OCI-LY3 (cell line): ENCODE data around the gene KLF3.

Source experiments
- H2AFZ ChIP-seq: fragments of 200-600, 300-600 bp; shearing (Covaris generic); 2 replicates; pipeline ENCODE4 v1.6.0; 2014; ENCODE audit warnings: antibody characterized with exemption, low read depth, low read length
- H3K27ac ChIP-seq: fragments of 200-600, 300-600 bp; sonication (generic); 2 replicates; pipeline ENCODE4 v1.5.1; 2014; ENCODE audit warnings: mild to moderate bottlenecking, low read length, moderate library complexity, mixed read lengths
- H3K27me3 ChIP-seq: fragments of 200-600, 300-600 bp; sonication (generic); 2 replicates; pipeline ENCODE4 v1.6.1; 2014; ENCODE audit warnings: low read depth, low read length, mixed read lengths
- H3K36me3 ChIP-seq: fragments of 200-600, 300-600 bp; sonication (generic); replicated peaks from 2 replicates; pipeline ENCODE3; 2014; ENCODE audit warnings: low read depth, low read length, mixed read lengths
- H3K4me1 ChIP-seq: fragments of 300-600, 200-600 bp; sonication (generic); 2 replicates; pipeline ENCODE4 v1.6.1; 2014; ENCODE audit warnings: low read length, mixed read lengths
- H3K4me2 ChIP-seq: fragments of 200-600, 300-600 bp; sonication (generic); 2 replicates; pipeline ENCODE4 v1.6.1; 2014; ENCODE audit warnings: low read length, mixed read lengths
- H3K4me3 ChIP-seq: fragments of 300-600, 200-600 bp; sonication (generic); 2 replicates; pipeline ENCODE4 v1.5.1; 2014; ENCODE audit warnings: antibody characterized with exemption, mild to moderate bottlenecking, low read length, moderate library complexity
- H3K79me2 ChIP-seq: fragments of 300-600, 200-600 bp; shearing (Covaris generic); 2 replicates; pipeline ENCODE4 v1.6.1; 2014; ENCODE audit warnings: mild to moderate bottlenecking, low read length, mixed read lengths
- H3K9ac ChIP-seq: fragments of 300-600, 200-600 bp; shearing (Covaris generic); 2 replicates; pipeline ENCODE4 v1.6.0; 2014; ENCODE audit warnings: mild to moderate bottlenecking, low read length, moderate library complexity
- H3K9me3 ChIP-seq: fragments of 200-600, 300-600 bp; shearing (Covaris generic); 2 replicates; pipeline ENCODE4 v1.6.1; 2014; ENCODE audit warnings: low read length, mixed read lengths; ENCODE audit not compliant: insufficient read depth
- H4K20me1 ChIP-seq: fragments of 200-600, 300-600 bp; sonication (generic); 2 replicates; pipeline ENCODE4 v1.6.1; 2016; ENCODE audit warnings: low read length, mixed read lengths; ENCODE audit not compliant: insufficient read depth
- EZH2phosphoT487 ChIP-seq: fragments of 200-600 bp; shearing (Covaris generic); IDR thresholded peaks from 2 replicates; pipeline ENCODE4 v1.6.1; 2018; ENCODE audit warnings: antibody characterized with exemption, mixed run types, low read depth
- TF ChIP-seq, protein P1 (sequence below): fragments of 200-600, 300-600 bp; sonication (generic); IDR thresholded peaks from 2 replicates; pipeline ENCODE4 v1.5.1; 2014; ENCODE audit warnings: antibody characterized with exemption, low read length, low read depth

The KLF3 gene

DNA sequence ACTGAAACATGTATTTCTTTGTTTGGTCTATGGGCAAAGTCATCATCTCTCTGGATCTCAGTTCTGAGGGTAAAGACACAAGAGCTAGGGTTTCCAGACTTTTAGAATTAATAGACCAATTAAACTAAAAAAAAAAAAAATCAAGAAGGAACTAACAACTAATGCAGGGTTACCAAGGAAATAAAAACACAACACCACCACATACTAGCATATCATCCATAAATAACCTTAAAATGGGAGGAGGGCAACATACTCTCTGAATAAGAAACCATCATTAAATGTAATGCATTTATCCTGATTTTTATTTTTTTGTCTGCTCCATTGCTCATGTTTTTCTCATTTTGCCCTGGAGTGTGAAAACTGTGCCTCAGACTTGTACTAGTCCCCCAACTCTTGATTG lies 33.5 kb upstream of the KLF3 start:
- H3K9ac ChIP-seq: no peak overlapping the region
- H3K4me2 ChIP-seq: no peak overlapping the region
- no peak overlapping the region for H3K27ac ChIP-seq
- no peaks in the 10 kb centered on the region for H3K36me3 ChIP-seq
- H3K27me3 ChIP-seq: peaks cover 2% of the 10 kb centered on the region; the same call in 1 of the 2 replicates
- H3K4me3 ChIP-seq: no peak overlapping the region
- H2AFZ ChIP-seq: no peak overlapping the region
- TF ChIP-seq, protein P1, sequence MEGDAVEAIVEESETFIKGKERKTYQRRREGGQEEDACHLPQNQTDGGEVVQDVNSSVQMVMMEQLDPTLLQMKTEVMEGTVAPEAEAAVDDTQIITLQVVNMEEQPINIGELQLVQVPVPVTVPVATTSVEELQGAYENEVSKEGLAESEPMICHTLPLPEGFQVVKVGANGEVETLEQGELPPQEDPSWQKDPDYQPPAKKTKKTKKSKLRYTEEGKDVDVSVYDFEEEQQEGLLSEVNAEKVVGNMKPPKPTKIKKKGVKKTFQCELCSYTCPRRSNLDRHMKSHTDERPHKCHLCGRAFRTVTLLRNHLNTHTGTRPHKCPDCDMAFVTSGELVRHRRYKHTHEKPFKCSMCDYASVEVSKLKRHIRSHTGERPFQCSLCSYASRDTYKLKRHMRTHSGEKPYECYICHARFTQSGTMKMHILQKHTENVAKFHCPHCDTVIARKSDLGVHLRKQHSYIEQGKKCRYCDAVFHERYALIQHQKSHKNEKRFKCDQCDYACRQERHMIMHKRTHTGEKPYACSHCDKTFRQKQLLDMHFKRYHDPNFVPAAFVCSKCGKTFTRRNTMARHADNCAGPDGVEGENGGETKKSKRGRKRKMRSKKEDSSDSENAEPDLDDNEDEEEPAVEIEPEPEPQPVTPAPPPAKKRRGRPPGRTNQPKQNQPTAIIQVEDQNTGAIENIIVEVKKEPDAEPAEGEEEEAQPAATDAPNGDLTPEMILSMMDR: no peak
- H4K20me1 ChIP-seq: no peaks in the 10 kb centered on the region
- no peaks in the 10 kb centered on the region for H3K4me1 ChIP-seq
- no peaks in the 10 kb centered on the region for H3K79me2 ChIP-seq
- no peaks in the 10 kb centered on the region for H3K9me3 ChIP-seq

- no peak overlapping the region for H3K4me2 ChIP-seq
Observed at GRCh38 chr4:38634047-38634759, 29.8 kb upstream of the KLF3 start.

GRCh38 chr4:38639242-38639641 lies 24.8 kb upstream of the KLF3 start:
- TF ChIP-seq, protein P1: no peak
- no peak for TF ChIP-seq EZH2phosphoT487
- no peaks in the 10 kb centered on the region for H3K36me3 ChIP-seq
- H3K27ac ChIP-seq: no peak overlapping the region
- H3K79me2 ChIP-seq: no peaks in the 10 kb centered on the region
- H3K9ac ChIP-seq: no peak overlapping the region
- H3K4me2 ChIP-seq: no peak overlapping the region
- no peaks in the 10 kb centered on the region for H3K4me1 ChIP-seq
- H4K20me1 ChIP-seq: no peaks in the 10 kb centered on the region
- peaks cover 50% of the 10 kb centered on the region for H3K27me3 ChIP-seq
- no peak overlapping the region for H2AFZ ChIP-seq
- H3K4me3 ChIP-seq: no peak overlapping the region
- H3K9me3 ChIP-seq: no peaks in the 10 kb centered on the region

More at GRCh38 chr4:38634047-38634759, 29.8 kb upstream of the KLF3 start:
- Histone ChIP-seq H3K9ac (no peak overlapping the region), H2AFZ (no peak overlapping the region), H3K36me3 (no peaks in the 10 kb centered on the region), H3K4me3 (no peak overlapping the region), H3K79me2 (no peaks in the 10 kb centered on the region), H3K4me1 (no peaks in the 10 kb centered on the region), H3K27ac (no peak overlapping the region), H3K9me3 (no peaks in the 10 kb centered on the region), H4K20me1 (no peaks in the 10 kb centered on the region), H3K27me3 (peaks cover 23% of the 10 kb centered on the region)
- no peak for TF ChIP-seq EZH2phosphoT487
- TF ChIP-seq, protein P1: no peak

GRCh38 chr4:38641811-38642210 lies 22.2 kb upstream of the KLF3 start:
- TF ChIP-seq, protein P1: no peak
- no peak for TF ChIP-seq EZH2phosphoT487
- H4K20me1 ChIP-seq: no peaks in the 10 kb centered on the region
- H2AFZ ChIP-seq: no peak overlapping the region
- no peak overlapping the region for H3K27ac ChIP-seq
- H3K36me3 ChIP-seq: no peaks in the 10 kb centered on the region
- H3K9ac ChIP-seq: no peak overlapping the region
- no peak overlapping the region for H3K4me3 ChIP-seq
- no peak overlapping the region for H3K4me2 ChIP-seq
- no peaks in the 10 kb centered on the region for H3K4me1 ChIP-seq
- no peaks in the 10 kb centered on the region for H3K9me3 ChIP-seq
- H3K27me3 ChIP-seq: peaks cover 48% of the 10 kb centered on the region
- H3K79me2 ChIP-seq: no peaks in the 10 kb centered on the region
